WERI-Rb-1 (cell line): ENCODE results near the gene DISC1.

Experiments
- DNase-seq: peaks from one replicate; pipeline ENCODE4 v3.0.0-alpha.2; 2020
- H3K27ac ChIP-seq: fragments of 250-450 bp; sonication (Bioruptor Pico); 2 replicates; pipeline ENCODE4 v1.5.1; 2020; ENCODE audit warnings: mild to moderate bottlenecking, moderate library complexity
- H3K27me3 ChIP-seq: fragments of 250-450 bp; sonication (Bioruptor Pico); 2 replicates; pipeline ENCODE4 v1.5.1; 2021; ENCODE audit warnings: mild to moderate bottlenecking, low read depth, moderate library complexity; ENCODE audit not compliant: insufficient read depth, severe bottlenecking
- H3K36me3 ChIP-seq: fragments of 250-450 bp; sonication (Bioruptor Pico); 2 replicates; pipeline ENCODE4 v1.5.1; 2020; ENCODE audit warnings: mild to moderate bottlenecking, moderate library complexity
- H3K4me3 ChIP-seq: 2 replicates; pipeline ENCODE4 v1.5.1; 2011; ENCODE audit warnings: low read depth, mild to moderate bottlenecking, control low read depth, low read length
- H3K9me3 ChIP-seq: fragments of 250-450 bp; sonication (Bioruptor Pico); 2 replicates; pipeline ENCODE4 v1.5.1; 2021; ENCODE audit warnings: mild to moderate bottlenecking, moderate library complexity; ENCODE audit not compliant: severe bottlenecking
- CTCF ChIP-seq: IDR thresholded peaks from 2 replicates; pipeline ENCODE4 v1.5.1; 2011; ENCODE audit warnings: low read depth, mild to moderate bottlenecking, control low read depth, inconsistent platforms, low read length

Gene DISC1

GRCh38 chr1:231838521-231838920 is 211.9 kb downstream of the DISC1 start:
- Histone ChIP-seq H3K9me3 (no peaks in the 10 kb centered on the region), H3K4me3 (no peak overlapping the region), H3K27ac (no peak overlapping the region), H3K36me3 (no peaks in the 10 kb centered on the region), H3K27me3 (peaks cover 51% of the 10 kb centered on the region)
- TF ChIP-seq CTCF, result no peak
- DNase-seq, result no peak

GRCh38 chr1:231839999-231840398 is 213.4 kb downstream of the DISC1 start:
- H3K36me3 ChIP-seq, result no peaks in the 10 kb centered on the region

GRCh38 chr1:231841616-231842344 is 215.2 kb downstream of the DISC1 start:
- Histone ChIP-seq H3K36me3 (no peaks in the 10 kb centered on the region), H3K27me3 (peaks cover 80% of the 10 kb centered on the region), H3K27ac (no peak overlapping the region), H3K9me3 (no peaks in the 10 kb centered on the region), H3K4me3 (no peak overlapping the region)
- no peak for DNase-seq
- TF ChIP-seq CTCF, result no peak

More at GRCh38 chr1:231839999-231840398, 213.4 kb downstream of the DISC1 start:
- no peak overlapping the region for H3K4me3 ChIP-seq
- no peak for DNase-seq
- no peaks in the 10 kb centered on the region for H3K9me3 ChIP-seq
- no peak overlapping the region for H3K27ac ChIP-seq
- peaks cover 62% of the 10 kb centered on the region for H3K27me3 ChIP-seq
- no peak for TF ChIP-seq CTCF

- no peak for DNase-seq
- Histone ChIP-seq H3K4me3 (no peak overlapping the region), H3K9me3 (no peaks in the 10 kb centered on the region), H3K27ac (no peak overlapping the region), H3K27me3 (peaks cover 84% of the 10 kb centered on the region), H3K36me3 (no peaks in the 10 kb centered on the region)
- TF ChIP-seq CTCF, result no peak
Observed at GRCh38 chr1:231842441-231842840, 215.9 kb downstream of the DISC1 start.

GRCh38 chr1:231844986-231845502 is 218.5 kb downstream of the DISC1 start:
- DNase-seq, result no peak
- H3K27ac ChIP-seq, result no peak overlapping the region
- no peaks in the 10 kb centered on the region for H3K36me3 ChIP-seq
- no peaks in the 10 kb centered on the region for H3K9me3 ChIP-seq
- TF ChIP-seq CTCF, result no peak
- H3K27me3 ChIP-seq, result peaks cover 67% of the 10 kb centered on the region
- no peak overlapping the region for H3K4me3 ChIP-seq
